Mucosa of rectum (tissue), 2 donors: ENCODE data around the gene SSR4.
"Not testable (repeated sequence)": the region's sequence is repeated elsewhere in the genome, so short reads cannot be mapped to it uniquely, and the experiment has no call there.

Source experiments
- H3K27ac ChIP-seq, 2 donors: one replicate each; pipeline ENCODE4 v1.7.0; 2013; ENCODE audit warnings: inconsistent platforms in 2 of 2, low read depth in 2 of 2, low read length in 2 of 2
- H3K27me3 ChIP-seq, 2 donors: one replicate each; pipeline ENCODE4 v1.7.0; 2013; ENCODE audit warnings: low read length in 2 of 2; ENCODE audit not compliant: control insufficient read depth in 2 of 2, insufficient read depth in 2 of 2
- H3K36me3 ChIP-seq, 2 donors: one replicate each; pipeline ENCODE4 v1.7.0; 2013; ENCODE audit warnings: low read length in 2 of 2; ENCODE audit not compliant: control insufficient read depth in 2 of 2, insufficient read depth in 2 of 2
- H3K4me1 ChIP-seq, 2 donors: one replicate each; pipeline ENCODE4 v1.7.0; 2013; ENCODE audit warnings: low read length in 2 of 2, mild to moderate bottlenecking in 1 of 2; ENCODE audit not compliant: control insufficient read depth in 2 of 2, insufficient read depth in 2 of 2
- H3K4me3 ChIP-seq, 2 donors: one replicate each; pipeline ENCODE4 v1.7.0; 2013; ENCODE audit warnings: low read length in 2 of 2
- H3K9ac ChIP-seq, 2 donors: one replicate each; pipeline ENCODE4 v1.7.0; 2013; ENCODE audit warnings: low read length in 2 of 2, low read depth in 1 of 2, mild to moderate bottlenecking in 1 of 2
- H3K9me3 ChIP-seq, 2 donors: one replicate each; pipeline ENCODE4 v1.7.0; 2013; ENCODE audit warnings: low read length in 2 of 2; ENCODE audit not compliant: control insufficient read depth in 2 of 2
- donor health status: healthy.
- donor health status: Normal muscosa, but diverticular disease.

SSR4 gene

DNA sequence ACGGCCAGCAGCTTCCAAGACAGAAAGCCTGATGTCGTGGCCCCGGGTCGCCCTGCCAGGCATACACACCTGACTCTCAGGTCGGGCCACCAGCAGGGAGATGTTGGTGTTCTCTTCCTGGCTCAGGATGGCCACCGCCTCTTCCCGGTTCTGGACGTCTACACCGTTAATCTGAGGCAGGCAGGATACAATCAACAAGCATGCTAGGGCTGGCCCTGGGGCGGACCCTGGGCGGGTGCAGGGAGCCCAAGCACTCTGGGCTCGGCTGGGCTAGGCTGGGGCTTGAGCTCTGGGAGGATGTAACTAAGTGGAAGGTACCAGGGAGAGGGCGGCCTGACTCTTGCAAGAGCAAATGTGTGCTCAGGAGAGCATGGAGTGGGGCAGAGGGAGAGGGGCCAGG is 11.0 kb downstream of the SSR4 start:
- no peaks in the 10 kb centered on the region for H3K36me3 ChIP-seq
- H3K4me1 ChIP-seq, result no peaks in the 10 kb centered on the region
- peaks cover 0 to 6% of the 10 kb centered on the region in 2 donors for H3K27me3 ChIP-seq
- H3K27ac ChIP-seq, result no peak overlapping the region
- no peak overlapping the region for H3K9ac ChIP-seq
- H3K4me3 ChIP-seq, result no peak overlapping the region
- H3K9me3 ChIP-seq, result no peaks in the 10 kb centered on the region

DNA sequence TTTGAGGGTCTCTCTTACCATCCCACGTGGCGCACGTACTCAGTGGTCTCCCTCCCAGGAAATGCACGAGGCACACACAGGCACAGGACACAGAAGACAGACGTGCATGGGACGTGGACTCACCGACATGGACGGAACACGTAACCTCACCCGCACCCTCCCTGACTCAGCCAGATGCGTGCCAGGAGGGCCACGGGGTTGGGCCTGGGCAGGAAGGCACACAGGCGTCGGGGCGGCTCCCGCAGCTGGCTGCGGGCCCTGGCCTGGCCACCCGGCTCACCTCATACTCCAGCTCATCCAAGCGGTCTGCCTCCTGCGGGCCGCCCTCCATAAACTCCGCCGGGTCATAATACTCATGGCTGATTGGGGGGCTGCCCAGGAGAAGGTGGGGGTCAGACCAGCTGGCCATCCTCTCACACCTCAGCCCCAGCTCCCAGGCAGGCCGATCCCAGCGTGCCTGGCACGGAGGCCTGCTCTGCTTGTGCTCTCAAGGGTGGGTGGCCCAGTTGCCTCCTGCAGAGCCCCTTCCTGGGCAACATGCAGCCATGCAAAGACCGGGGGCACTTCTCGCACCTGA is 12.6 kb downstream of the SSR4 start:
- H3K4me3 ChIP-seq, result no peak overlapping the region
- no peaks in the 10 kb centered on the region for H3K36me3 ChIP-seq
- H3K4me1 ChIP-seq, result no peaks in the 10 kb centered on the region
- no peak overlapping the region for H3K27ac ChIP-seq
- H3K9ac ChIP-seq, result no peak overlapping the region
- no peaks in the 10 kb centered on the region for H3K9me3 ChIP-seq
- H3K27me3 ChIP-seq, result peaks cover under 1 to 4% of the 10 kb centered on the region in 2 donors

- no peaks in the 10 kb centered on the region for H3K9me3 ChIP-seq
- no peak overlapping the region for H3K4me3 ChIP-seq
- no peak overlapping the region for H3K27ac ChIP-seq
- no peak overlapping the region for H3K9ac ChIP-seq
- H3K27me3 ChIP-seq, result peaks cover 7 to 8% of the 10 kb centered on the region in 2 donors
- H3K36me3 ChIP-seq, result no peaks in the 10 kb centered on the region
- no peaks in the 10 kb centered on the region for H3K4me1 ChIP-seq
These were observed 13.5 kb downstream of the SSR4 start for GRCh38 chrX:153807976-153808375.

DNA sequence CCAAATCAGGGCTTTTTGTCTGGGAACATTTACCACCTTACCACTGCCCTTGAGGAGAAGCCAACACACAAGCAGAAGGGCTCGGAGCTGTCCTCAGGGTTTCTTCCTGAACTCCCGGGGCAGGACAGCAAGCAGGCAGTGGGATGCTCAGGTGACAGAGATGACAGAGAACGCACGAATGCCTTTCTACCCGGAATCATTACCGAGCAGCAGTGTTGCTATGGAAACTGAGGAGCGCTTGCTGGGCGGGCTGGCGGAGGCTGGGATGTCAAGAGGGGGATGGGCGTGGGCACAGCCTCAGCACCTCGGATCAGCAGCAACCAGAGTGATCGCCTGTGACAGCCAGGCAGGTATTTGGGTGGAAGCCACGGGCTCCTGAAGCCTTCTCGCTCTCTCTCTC is 17.8 kb downstream of the SSR4 start:
- Histone ChIP-seq H3K36me3 (no peaks in the 10 kb centered on the region), H3K4me1 (no peaks in the 10 kb centered on the region), H3K9ac (no peak overlapping the region), H3K27ac (no peak overlapping the region), H3K4me3 (no peak overlapping the region), H3K9me3 (no peaks in the 10 kb centered on the region), H3K27me3 (peaks cover 10 to 15% of the 10 kb centered on the region in 2 donors)

DNA sequence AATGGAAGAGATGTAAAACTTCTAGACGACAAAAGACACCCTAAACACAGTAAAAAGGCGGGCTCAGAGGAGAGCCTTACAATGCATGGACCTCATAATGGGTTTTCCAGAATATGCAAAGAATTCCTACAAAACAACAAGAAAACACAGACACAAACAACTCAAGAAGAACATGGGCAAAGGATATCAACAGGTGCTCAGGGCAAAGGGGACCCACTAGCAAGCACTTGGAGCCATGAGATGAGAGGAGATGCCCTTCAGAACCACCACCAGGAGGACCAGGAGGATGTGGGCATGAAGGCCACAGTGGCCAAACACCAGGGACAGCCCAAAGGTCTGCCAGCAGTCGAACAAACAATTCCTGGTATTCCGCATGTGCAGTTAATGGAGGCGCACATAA is 18.7 kb downstream of the SSR4 start:
- H3K9ac ChIP-seq, result no peak overlapping the region

DNA sequence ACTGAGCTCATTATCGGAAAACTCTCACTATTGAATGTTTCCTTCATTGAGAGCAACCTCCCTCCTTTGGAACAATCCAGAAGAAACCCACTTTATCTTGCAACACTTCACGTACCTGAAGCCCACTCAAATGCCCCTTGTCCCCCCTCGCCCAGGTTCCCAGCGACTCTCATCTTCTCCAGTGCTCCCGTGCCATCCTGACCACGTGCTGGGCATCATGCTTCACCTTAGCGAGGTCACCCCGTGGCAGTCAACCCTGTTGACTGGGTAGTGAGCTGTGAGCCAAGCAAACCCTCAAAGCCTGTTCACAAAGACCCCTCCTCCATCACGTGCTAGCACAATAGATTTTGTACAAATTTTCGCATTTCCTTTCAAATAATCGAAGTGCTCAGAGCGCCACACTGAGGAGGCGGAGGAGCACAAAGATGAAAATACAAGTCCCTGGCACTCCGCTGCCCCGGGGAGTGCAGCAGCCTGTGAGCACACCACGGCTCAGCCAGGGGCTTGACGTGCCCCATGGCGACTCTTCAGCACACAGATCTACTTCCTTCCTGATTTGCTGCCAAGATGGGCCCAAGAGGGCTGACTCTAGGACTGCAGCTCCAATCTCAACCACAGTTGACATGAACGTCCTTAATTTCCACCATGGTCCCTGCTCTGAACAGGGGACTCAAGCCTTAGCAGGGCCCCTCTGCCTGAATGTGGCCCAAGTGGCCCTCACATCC is 20.3 kb downstream of the SSR4 start:
- H3K36me3 ChIP-seq, result no peaks in the 10 kb centered on the region
- H3K4me3 ChIP-seq, result no peak overlapping the region
- H3K27ac ChIP-seq, result no peak overlapping the region
- no peaks in the 10 kb centered on the region for H3K9me3 ChIP-seq
- H3K27me3 ChIP-seq, result peaks cover 17 to 19% of the 10 kb centered on the region in 2 donors
- H3K4me1 ChIP-seq, result peaks cover 0 to 6% of the 10 kb centered on the region in 2 donors
- no peak overlapping the region for H3K9ac ChIP-seq

More for the DNA sequence above, 18.7 kb downstream of the SSR4 start:
- no peaks in the 10 kb centered on the region for H3K9me3 ChIP-seq
- no peak overlapping the region for H3K4me3 ChIP-seq
- no peaks in the 10 kb centered on the region for H3K4me1 ChIP-seq
- no peak overlapping the region for H3K27ac ChIP-seq
- H3K36me3 ChIP-seq, result no peaks in the 10 kb centered on the region
- H3K27me3 ChIP-seq, result peaks cover 13 to 17% of the 10 kb centered on the region in 2 donors

DNA sequence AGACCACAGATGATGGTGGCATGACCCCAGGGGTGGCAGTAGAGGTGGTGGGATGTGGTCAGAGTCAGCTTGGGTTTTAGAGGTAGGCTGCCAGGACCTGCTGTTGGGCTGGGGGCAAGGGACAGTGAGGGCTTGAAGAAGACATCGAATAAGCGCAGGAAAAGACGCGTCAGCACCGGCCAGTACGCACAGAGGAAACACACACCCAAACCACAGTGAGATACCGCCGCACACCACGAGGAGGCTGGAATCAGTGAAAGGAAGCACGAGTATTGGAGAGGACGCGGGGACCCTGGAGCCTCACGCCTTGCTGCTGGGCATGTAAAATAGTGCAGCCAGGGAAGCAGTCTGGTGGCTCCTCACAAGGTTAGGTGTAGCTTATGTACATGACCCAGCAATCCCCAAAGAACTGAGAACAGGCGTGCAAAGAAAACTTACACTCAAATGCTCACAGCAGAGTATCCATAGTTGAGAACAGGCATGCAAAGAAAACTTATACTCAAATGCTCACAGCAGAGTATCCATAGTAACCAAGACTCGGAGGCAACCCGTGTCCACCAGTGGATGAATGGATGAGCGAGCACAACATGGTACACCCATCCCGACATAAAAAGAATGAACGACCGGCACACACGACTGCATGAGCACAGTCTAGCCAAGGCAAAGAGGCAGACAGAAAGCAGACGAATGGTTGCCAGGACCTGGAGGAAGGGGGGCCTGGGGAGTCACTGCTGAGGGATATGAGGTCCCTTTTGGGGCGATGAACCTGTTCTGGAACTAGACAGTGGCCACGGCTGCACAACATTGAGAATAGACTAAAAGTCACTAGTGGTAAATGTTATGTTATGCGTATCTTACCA is 22.6 kb downstream of the SSR4 start:
- H3K27me3 ChIP-seq, result peaks cover 19 to 27% of the 10 kb centered on the region in 2 donors
- H3K9ac ChIP-seq, result no peak overlapping the region
- peaks cover 0 to 6% of the 10 kb centered on the region in 2 donors for H3K4me1 ChIP-seq
- H3K4me3 ChIP-seq, result no peak overlapping the region
- no peaks in the 10 kb centered on the region for H3K9me3 ChIP-seq
- H3K27ac ChIP-seq, result no peak overlapping the region
- no peaks in the 10 kb centered on the region for H3K36me3 ChIP-seq

DNA sequence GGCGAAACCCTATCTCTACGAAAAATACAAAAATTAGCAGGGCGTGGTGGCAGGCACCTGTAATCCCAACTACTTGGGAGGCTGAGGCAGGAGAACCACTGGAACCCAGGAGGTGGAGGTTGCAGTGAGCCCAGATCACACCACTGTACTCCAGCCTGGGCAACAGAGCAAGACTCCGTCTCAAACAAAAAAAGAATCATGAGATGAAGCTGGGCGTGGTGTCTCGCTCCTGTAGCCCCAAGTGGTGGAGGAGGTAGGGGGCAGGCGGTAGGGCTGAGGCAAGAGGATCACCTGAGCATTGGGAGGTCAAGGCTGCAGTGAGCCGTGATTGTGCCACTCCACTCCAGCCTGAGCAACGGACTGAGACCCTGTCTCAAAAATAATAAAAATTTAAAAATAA is 23.6 kb downstream of the SSR4 start:
- not testable (repeated sequence) for H3K4me1 ChIP-seq, H3K9ac ChIP-seq, H3K27ac ChIP-seq, H3K4me3 ChIP-seq, H3K36me3 ChIP-seq, H3K9me3 ChIP-seq
- peaks cover 12 to 24% of the 10 kb centered on the region in 2 donors for H3K27me3 ChIP-seq

GRCh38 chrX:153818571-153819383 is 24.3 kb downstream of the SSR4 start:
- Histone ChIP-seq H3K4me3 (peak overlapping the region; percentile 16 to 53), H3K9me3 (no peaks in the 10 kb centered on the region), H3K36me3 (no peaks in the 10 kb centered on the region), H3K4me1 (peaks cover 0 to 6% of the 10 kb centered on the region in 2 donors), H3K27ac (no peak overlapping the region), H3K27me3 (peaks cover 12 to 24% of the 10 kb centered on the region in 2 donors), H3K9ac (no peak overlapping the region)
